Ovary (tissue), 9 donors: Measurements from ENCODE around the gene CKAP4. TPM values are rescaled to one million over a fixed set of nuclear protein-coding genes. Genes with fewer than 3 reads are reported as not detected.

ENCODE experiments used
- DNase-seq, 5 donors: peaks; one replicate each; pipeline ENCODE4 v3.0.0-alpha.2; 2019 to 2020
- H3K27ac ChIP-seq, 2 donors: fragments of 200-600 bp; one replicate each; pipeline versions ENCODE4 v1.5.1 to v1.8.0; 2019 to 2022
- H3K27me3 ChIP-seq: fragments of 200-600 bp; one replicate; pipeline ENCODE4 v1.8.0; 2022
- H3K36me3 ChIP-seq: fragments of 200-600 bp; sonication (generic); one replicate; pipeline ENCODE4 v1.5.1; 2019
- H3K4me1 ChIP-seq: one replicate; pipeline ENCODE4 v1.8.1; 2013; ENCODE audit warnings: mild to moderate bottlenecking, moderate library complexity; ENCODE audit not compliant: insufficient read depth
- H3K4me3 ChIP-seq: fragments of 200-600 bp; sonication (generic); one replicate; pipeline ENCODE4 v1.5.1; 2017
- H3K9me3 ChIP-seq, 2 donors: fragments of 200-600 bp in 1 of 2; sonication (generic) in 1 of 2; one replicate each; pipeline versions ENCODE4 v1.5.1 to v1.8.1; 2013 to 2019; ENCODE audit warnings: mild to moderate bottlenecking in 1 of 2, moderate library complexity in 1 of 2
- EP300 ChIP-seq: sonication (generic); formaldehyde crosslinking; IDR thresholded peaks from one replicate; pipeline ENCODE4 v1.6.1; 2017; ENCODE audit warnings: antibody characterized with exemption
- POLR2A ChIP-seq: fragments of 450-650 bp; IDR thresholded peaks from one replicate; pipeline ENCODE4 v1.6.1; 2017; ENCODE audit warnings: antibody characterized with exemption, mild to moderate bottlenecking, moderate library complexity
- WGBS, 3 donors: extraction: QIAGEN DNeasy Blood & Tissue Kit in 1 of 3; methylation state at CpG; one replicate each; pipeline versions ENCODE4 v1.1.5 to v1.1.7; 2013 to 2017; 5-methylcytosine and 5-hydroxymethylcytosine counted together
- intact Hi-C, 4 donors: fragments of 100-400 bp; cut with DNase I; formaldehyde crosslinking; loops; one replicate each; pipeline versions ENCODE4 v1.11.0 to v1.15.1; 2022 to 2023
- polyA plus RNA-seq, 2 donors: library from polyadenylated mRNA; stranded (reverse); fragments of 200-250 nt in 1 of 2; fragments of 350-450 nt in 1 of 2; fragmentation: Illumina TruSeq in 1 of 2; extraction: RNeasy Lipid Tissue Mini Kit (QIAGEN cat#74804) in 1 of 2; gene quantifications; one replicate each; pipeline ENCODE4 v1.2.3, GENCODE V29; 2013 to 2014
- total RNA-seq, 7 donors: library from RNA; depleted of rRNA in 2 of 7; stranded (reverse); fragments of >200 nt in 2 of 7; fragmentation: NEBNext Ultra II Directional in 3 of 7; extraction: Animal tissue kit (Norgen Biotek cat#: 25700) in 3 of 7; gene quantifications; one replicate each; pipeline versions ENCODE4 v1.1.0 to v1.2.4, GENCODE V29; 2016 to 2023
- TF ChIP-seq, protein P1 (sequence below), 3 donors: fragments of 450-650 bp in 2 of 3; fragments of 200-600 bp in 1 of 3; IDR thresholded peaks; one replicate each; pipeline versions ENCODE4 v1.5.1 to v1.8.0; 2016 to 2022; ENCODE audit warnings: antibody characterized with exemption in 3 of 3, mild to moderate bottlenecking in 1 of 3
- donor health status: DM: no; HTN: no; CAD: no; lungs with moderate emphysema.
- donor health status: DM: no; HTN: no; CAD: no.
- donor health status: Bipolar disorder and iron deficiency.
- donor health status: DM: yes; HTN: yes; CAD: no.
- donor health status: DM: no; HTN: no; CAD: no.
- donor health status: DM: yes; HTN: yes; CAD: no.

Gene CKAP4
- total and polyA plus RNA-seq, 9 donors = 26.4 to 87.4 (median 55.4) TPM

DNA sequence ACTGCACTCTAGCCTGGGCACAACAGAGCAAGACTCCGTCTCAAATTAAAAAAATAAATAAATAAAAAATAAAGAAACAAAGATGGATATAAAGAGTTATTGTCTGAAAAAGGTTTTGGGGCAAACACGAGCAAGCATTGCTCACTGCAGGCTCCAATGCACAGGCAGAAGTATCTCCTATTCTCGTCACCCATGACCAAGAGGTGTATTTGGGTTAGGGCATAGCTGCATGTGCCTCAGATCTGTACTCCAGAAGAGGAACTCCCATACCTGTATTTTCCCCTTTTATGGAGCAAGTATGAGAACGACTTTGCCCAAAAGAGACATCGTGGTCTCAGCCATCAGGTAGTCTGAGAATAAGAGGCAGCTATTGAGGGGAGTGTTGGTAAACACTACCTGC, 44.5 kb upstream of the CKAP4 start:
- intact Hi-C loops = no loop called here

GRCh38 chr12:106291342-106291741, 43.5 kb upstream of the CKAP4 start:
- intact Hi-C loops = no loop called here
- H3K27ac ChIP-seq = no peak overlapping the region
- DNase-seq = no peak
- TF ChIP-seq POLR2A (no peak), EP300 (no peak)
- TF ChIP-seq, protein P1, sequence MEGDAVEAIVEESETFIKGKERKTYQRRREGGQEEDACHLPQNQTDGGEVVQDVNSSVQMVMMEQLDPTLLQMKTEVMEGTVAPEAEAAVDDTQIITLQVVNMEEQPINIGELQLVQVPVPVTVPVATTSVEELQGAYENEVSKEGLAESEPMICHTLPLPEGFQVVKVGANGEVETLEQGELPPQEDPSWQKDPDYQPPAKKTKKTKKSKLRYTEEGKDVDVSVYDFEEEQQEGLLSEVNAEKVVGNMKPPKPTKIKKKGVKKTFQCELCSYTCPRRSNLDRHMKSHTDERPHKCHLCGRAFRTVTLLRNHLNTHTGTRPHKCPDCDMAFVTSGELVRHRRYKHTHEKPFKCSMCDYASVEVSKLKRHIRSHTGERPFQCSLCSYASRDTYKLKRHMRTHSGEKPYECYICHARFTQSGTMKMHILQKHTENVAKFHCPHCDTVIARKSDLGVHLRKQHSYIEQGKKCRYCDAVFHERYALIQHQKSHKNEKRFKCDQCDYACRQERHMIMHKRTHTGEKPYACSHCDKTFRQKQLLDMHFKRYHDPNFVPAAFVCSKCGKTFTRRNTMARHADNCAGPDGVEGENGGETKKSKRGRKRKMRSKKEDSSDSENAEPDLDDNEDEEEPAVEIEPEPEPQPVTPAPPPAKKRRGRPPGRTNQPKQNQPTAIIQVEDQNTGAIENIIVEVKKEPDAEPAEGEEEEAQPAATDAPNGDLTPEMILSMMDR (IDR thresholded peaks at IDR 0.05) = no peak
- H3K4me1 ChIP-seq = no peaks in the 10 kb centered on the region
- H3K27me3 ChIP-seq = no peaks in the 10 kb centered on the region
- H3K36me3 ChIP-seq = no peaks in the 10 kb centered on the region
- no peak overlapping the region for H3K4me3 ChIP-seq
- no peaks in the 10 kb centered on the region for H3K9me3 ChIP-seq
- WGBS, 3 donors = 57 to 67% (median 63%) methylated on average over 5 of the region's 5 CpGs

More for the DNA sequence above, 44.5 kb upstream of the CKAP4 start:
- no peak for DNase-seq
- 89 to 91% (median 91%) methylated on average over 5 of the region's 5 CpGs for WGBS, 3 donors
- no peaks in the 10 kb centered on the region for H3K9me3 ChIP-seq
- H3K4me1 ChIP-seq = no peaks in the 10 kb centered on the region
- no peaks in the 10 kb centered on the region for H3K27me3 ChIP-seq
- H3K36me3 ChIP-seq = no peaks in the 10 kb centered on the region
- TF ChIP-seq, protein P1 (IDR thresholded peaks at IDR 0.05) = no peak
- no peak for TF ChIP-seq POLR2A
- no peak for TF ChIP-seq EP300
- H3K27ac ChIP-seq = no peak overlapping the region
- no peak overlapping the region for H3K4me3 ChIP-seq

GRCh38 chr12:106290666-106291065, 42.8 kb upstream of the CKAP4 start:
- intact Hi-C loops = no loop called here

DNA sequence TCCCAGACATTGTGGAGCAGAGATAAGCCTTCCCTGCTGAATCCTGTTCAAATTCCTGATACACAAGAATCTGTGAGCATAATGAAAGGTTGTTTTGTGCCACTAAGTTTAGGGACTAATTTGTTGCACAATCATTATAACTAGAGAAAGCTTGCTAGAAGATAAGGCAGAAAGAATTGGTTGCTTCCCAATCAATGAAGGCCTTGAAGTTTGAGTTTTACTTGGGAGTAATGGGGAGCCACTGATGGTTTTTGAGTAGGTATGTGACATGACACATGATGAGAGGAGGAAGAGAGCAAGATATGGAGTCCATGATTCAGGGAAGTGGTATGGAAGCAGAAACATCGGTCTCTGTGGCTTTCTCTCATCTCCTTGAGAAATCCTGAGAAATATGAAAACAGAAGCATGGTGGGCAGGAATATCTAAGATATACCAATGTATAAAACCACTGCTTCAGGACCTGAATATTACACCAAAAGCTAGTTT, 41.4 kb upstream of the CKAP4 start:
- H3K27ac ChIP-seq = no peak overlapping the region
- TF ChIP-seq, protein P1 (IDR thresholded peaks at IDR 0.05) = no peak
- TF ChIP-seq EP300 = no peak
- TF ChIP-seq POLR2A = no peak
- no peak overlapping the region for H3K4me3 ChIP-seq
- no peaks in the 10 kb centered on the region for H3K36me3 ChIP-seq
- intact Hi-C loops = loop anchor here in 1 of 4 donors (10.0 kb wide), 1 partner anchor 864 kb away; no protein-coding TSS in a partner anchor
- H3K4me1 ChIP-seq = no peaks in the 10 kb centered on the region
- H3K27me3 ChIP-seq = no peaks in the 10 kb centered on the region
- no peak for DNase-seq
- no peaks in the 10 kb centered on the region for H3K9me3 ChIP-seq
- 0 to 100% (median 92%) methylated on average over 1 of the region's 1 CpG for WGBS, 3 donors

More at GRCh38 chr12:106290666-106291065, 42.8 kb upstream of the CKAP4 start:
- no peak overlapping the region for H3K4me3 ChIP-seq
- no peaks in the 10 kb centered on the region for H3K36me3 ChIP-seq
- no peaks in the 10 kb centered on the region for H3K27me3 ChIP-seq
- TF ChIP-seq, protein P1 (IDR thresholded peaks at IDR 0.05) = no peak
- TF ChIP-seq EP300 = no peak
- no peak for TF ChIP-seq POLR2A
- WGBS, 3 donors = 75 to 80% (median 77%) methylated on average over 2 of the region's 2 CpGs
- no peak overlapping the region for H3K27ac ChIP-seq
- no peaks in the 10 kb centered on the region for H3K9me3 ChIP-seq
- H3K4me1 ChIP-seq = no peaks in the 10 kb centered on the region
- DNase-seq = no peak
